GM18868 (cell line): ENCODE results near the gene INIP.

ENCODE experiments used
- ATAC-seq: cut with Tn5 transposase; IDR thresholded peaks from one replicate; pipeline ENCODE4 v1.9.1; 2021; ENCODE audit warnings: mild to moderate bottlenecking, moderate library complexity; ENCODE audit not compliant: unreplicated experiment

INIP gene

GRCh38 chr9:112717661-112718331 lies at the start of gene INIP:
TSS of gene INIP (minus strand) at chr9:112718117. CDS start at chr9:112716485, 1,632 bp downstream.
- ATAC-seq: peak; percentile 89

GRCh38 chr9:112765281-112765680 lies 47.4 kb upstream of the INIP start:
- no peak for ATAC-seq

- no peak for ATAC-seq
These were observed 46.9 kb upstream of the INIP start for GRCh38 chr9:112764837-112765236.

GRCh38 chr9:112764344-112764743 lies 46.4 kb upstream of the INIP start:
- no peak for ATAC-seq

- no peak for ATAC-seq
These were observed 45.0 kb upstream of the INIP start for GRCh38 chr9:112762726-112763518.

- no peak for ATAC-seq
These were observed 44.2 kb upstream of the INIP start for GRCh38 chr9:112761912-112762655.

GRCh38 chr9:112760821-112761220 lies 42.9 kb upstream of the INIP start:
- no peak for ATAC-seq

- ATAC-seq: no peak
These were observed 40.0 kb upstream of the INIP start for GRCh38 chr9:112757940-112758339.

GRCh38 chr9:112757282-112757883 lies 39.5 kb upstream of the INIP start:
- no peak for ATAC-seq

GRCh38 chr9:112755675-112756074 lies 37.8 kb upstream of the INIP start:
- ATAC-seq: no peak

GRCh38 chr9:112755016-112755427 lies 37.1 kb upstream of the INIP start:
- ATAC-seq: no peak

- no peak for ATAC-seq
These were observed 36.7 kb upstream of the INIP start for GRCh38 chr9:112754578-112754977.

- no peak for ATAC-seq
These were observed 35.8 kb upstream of the INIP start for GRCh38 chr9:112753725-112754124.

- ATAC-seq: no peak
These were observed 34.6 kb upstream of the INIP start for GRCh38 chr9:112752334-112753125.

GRCh38 chr9:112751056-112751795 lies 33.3 kb upstream of the INIP start:
- peak; percentile 47 for ATAC-seq

- ATAC-seq: no peak
These were observed 32.8 kb upstream of the INIP start for GRCh38 chr9:112750764-112751055.

- peak; percentile 73 for ATAC-seq
These were observed 32.3 kb upstream of the INIP start, which contains the start of gene SNX30 for GRCh38 chr9:112750016-112750763. TSS of gene SNX30 (plus strand) at chr9:112750760. CDS start at chr9:112751002, 242 bp downstream.

GRCh38 chr9:112747094-112747493 lies 29.2 kb upstream of the INIP start:
- ATAC-seq: no peak

- no peak for ATAC-seq
These were observed 26.3 kb upstream of the INIP start for GRCh38 chr9:112744177-112744576.
